GM19035 (cell line): ENCODE results near the gene KCNMA1.

ENCODE experiments used
- ATAC-seq: cut with Tn5 transposase; IDR thresholded peaks from one replicate; pipeline ENCODE4 v1.9.1; 2021; ENCODE audit not compliant: unreplicated experiment

The KCNMA1 gene

DNA sequence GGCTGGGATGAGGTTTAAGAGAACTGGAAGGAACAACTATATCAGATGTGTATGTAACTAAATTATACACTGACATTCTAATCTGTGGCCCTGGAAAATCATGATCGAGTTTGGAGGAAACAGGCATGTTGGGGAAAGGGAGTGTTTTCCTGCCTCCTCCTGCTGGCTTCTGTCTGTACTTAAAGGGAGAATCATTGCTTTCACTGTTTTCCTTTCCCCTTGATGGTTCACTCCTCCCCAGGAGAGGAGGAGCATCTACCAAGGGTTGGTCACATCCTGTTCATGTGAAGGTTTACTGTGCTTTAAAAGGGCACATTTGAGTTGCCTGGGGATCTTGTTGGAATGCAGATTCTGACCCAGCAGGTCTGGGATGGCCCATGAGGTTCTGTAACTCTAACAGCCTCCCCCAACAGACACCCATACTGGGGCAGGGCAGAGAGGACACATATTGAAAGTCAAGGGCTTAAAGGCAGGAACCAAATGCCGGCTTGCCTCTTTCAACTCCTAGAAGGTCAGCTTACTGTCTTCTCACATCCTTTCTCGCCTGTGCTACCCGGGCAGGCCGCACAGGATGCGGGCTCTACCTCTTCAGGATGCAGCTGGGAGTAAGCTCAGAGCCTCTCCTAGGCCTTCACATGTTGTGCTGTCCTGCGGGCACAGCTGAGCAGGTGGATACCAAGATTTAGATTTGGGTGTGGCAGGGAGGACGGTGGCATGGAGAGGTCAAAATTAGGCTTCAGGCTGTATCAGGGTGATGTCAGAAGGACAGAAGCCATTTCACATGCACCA lies 694.8 kb downstream of the KCNMA1 start:
- ATAC-seq, result no peak

DNA sequence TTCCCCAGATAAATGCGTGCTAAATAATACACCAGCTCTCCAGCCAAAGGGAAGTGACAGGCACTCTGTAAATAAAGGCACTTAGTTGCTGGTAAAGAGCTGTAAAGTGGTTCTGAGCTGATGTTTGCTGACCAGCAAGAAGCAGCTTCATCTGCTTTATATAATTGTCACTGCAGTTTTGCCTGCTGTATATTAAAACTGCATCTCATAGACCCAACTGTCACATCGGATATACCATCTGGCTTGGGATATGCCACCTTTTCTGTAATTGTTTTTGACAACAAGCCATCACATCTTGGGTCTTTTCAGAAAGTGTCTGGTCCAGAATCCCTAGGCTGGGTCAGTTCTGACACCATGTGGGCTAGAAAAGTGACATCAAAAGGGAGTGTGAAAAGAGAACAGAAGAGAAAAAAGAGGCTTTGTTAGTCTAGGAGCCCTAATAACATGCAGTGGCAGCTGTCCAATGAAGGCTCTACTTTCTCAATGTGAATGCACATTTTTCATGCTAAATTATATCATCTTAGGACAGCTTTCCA lies 697.6 kb downstream of the KCNMA1 start:
- ATAC-seq, result no peak

- ATAC-seq, result no peak
Measured at GRCh38 chr10:76937181-76937600, 700.4 kb downstream of the KCNMA1 start.

- ATAC-seq, result no peak
Measured at GRCh38 chr10:76935941-76936613, 701.5 kb downstream of the KCNMA1 start.

DNA sequence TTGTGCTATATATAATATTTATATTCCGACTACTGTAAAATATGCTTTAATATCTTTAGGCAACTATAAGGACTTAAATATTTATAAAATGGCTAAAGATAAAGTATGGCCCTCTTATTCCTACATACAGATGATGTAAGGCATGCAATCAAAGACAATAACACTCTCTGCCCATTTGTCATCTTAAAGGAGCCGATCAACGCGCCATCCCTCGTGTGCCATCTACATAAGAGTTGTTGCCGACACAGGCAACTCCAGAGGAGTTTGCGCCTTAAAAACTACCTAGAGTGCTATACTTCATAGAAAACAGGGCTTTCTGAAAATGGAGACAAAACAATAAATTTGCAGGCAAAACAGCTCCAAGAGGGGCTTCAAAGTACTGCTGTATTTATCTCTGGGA lies 709.0 kb downstream of the KCNMA1 start:
- no peak for ATAC-seq

DNA sequence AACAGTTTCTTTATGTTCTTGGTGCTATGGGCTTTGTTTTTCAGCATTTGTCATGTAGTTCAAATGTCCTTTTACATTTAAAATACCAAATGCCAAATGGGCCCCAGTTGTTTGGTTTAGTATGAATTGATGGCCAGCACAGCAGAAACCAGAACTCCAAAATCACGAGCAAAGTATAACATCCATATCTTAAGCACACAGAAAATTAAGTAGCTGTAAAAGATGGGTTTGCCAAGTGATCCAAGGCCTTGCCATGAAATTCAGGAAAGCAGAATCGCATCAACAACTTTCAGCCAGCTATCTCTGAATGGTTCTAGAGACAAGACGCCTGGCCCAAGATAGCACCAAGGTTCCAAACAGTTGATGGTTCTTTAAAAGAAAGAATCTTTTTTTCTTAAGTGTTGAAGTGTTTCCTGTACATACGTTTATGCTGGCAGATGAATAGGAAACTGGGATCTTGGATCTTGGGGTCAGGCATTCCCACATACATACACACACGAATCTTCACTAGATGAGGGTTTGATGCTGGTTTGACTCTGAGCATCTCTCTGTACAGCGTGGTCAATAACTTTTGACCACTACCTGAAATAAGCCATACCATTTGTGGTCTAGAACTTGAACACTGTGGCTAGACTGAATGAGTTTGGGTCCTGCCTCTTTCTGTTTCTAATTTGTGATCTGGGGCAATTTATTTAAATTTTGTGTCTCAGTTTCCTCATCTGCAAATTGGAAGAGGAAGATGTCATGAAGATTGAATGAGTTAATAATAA lies 711.8 kb downstream of the KCNMA1 start:
- no peak for ATAC-seq

DNA sequence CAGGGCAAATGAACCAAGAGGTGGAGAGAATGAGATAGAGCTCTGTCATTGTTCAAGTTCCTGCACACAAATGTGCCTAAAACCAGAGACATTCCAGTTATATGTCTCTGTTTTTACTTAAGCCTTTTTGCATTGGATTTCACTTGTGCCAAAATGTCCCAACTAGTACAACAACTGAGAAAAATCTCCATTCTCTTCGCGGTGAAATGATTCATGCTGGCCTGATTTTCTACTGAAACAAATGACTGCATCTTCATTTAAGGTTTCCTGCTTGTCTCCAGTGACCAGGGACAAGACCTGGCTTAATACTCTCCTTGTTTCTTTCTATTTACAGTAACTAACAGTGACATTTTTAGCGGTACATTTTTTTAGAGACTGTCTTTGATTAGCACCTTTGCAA lies 714.9 kb downstream of the KCNMA1 start:
- no peak for ATAC-seq

DNA sequence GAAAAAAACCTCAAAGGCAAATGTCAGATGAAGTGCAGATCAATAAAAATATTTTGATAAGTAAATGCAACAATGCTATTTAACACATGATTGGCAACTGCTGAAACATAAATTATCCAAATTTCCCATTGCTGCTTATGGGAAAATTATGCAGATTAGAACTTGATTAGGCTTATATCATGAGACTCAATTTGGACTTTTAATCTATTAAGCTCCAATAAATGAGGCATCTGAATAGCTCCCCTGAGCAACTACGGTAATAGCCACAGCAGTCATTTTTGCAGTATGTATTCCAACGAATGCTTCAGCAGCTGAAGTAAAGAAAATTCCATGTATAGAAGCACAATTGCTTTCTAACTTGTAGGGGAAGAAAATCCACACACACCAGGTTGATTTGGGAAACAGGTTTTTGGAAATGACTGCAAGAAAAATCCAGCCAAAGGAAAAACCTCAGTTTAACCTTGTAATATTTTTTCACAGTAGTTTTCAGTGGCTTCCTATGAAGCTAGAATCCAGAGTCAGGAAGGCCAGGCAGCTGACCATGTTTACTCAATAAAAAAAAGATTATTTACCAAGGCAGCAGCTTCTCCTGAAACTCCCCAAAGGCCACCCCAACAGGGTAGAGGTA lies 716.1 kb downstream of the KCNMA1 start:
- no peak for ATAC-seq

- no peak for ATAC-seq
Measured at GRCh38 chr10:76920581-76920980, 717.0 kb downstream of the KCNMA1 start.

DNA sequence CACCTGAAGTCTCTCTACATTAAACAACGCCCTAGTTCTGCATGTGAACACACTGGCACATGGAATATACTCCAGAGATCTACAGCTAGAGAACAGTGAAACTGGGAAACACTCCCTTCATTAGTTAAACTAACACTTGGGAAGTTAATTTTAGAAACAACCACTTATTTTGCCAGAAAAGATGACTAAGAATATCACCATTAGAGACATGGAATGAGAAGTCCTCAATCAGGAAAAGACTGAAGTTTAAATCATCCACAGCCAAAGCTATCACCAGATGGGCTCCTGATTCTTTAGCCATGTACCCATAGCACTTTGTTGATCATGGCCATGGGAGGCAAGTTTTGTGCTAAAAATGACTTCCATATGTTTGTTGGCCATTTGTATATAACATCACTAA lies 719.5 kb downstream of the KCNMA1 start:
- no peak for ATAC-seq

DNA sequence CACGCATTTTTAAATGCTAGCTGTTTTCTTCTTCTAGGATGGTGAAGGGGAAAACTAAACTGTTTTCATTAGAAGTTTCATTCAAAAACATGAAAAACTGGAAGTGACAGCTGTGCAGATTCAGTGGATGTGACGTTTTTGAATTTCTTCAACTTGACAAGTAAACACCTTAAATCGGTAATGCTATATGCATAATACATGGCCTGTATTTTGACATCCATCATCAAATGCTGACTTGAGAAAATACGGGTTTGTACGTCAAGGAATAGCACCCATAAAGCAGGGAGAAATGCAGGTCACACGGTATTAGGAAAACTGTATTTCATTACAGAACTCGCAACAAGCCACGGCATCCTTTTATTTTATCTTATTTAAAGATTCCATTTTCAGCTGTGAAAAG lies 720.5 kb downstream of the KCNMA1 start:
- no peak for ATAC-seq

- ATAC-seq, result no peak
Measured at GRCh38 chr10:76916536-76916935, 721.1 kb downstream of the KCNMA1 start.

DNA sequence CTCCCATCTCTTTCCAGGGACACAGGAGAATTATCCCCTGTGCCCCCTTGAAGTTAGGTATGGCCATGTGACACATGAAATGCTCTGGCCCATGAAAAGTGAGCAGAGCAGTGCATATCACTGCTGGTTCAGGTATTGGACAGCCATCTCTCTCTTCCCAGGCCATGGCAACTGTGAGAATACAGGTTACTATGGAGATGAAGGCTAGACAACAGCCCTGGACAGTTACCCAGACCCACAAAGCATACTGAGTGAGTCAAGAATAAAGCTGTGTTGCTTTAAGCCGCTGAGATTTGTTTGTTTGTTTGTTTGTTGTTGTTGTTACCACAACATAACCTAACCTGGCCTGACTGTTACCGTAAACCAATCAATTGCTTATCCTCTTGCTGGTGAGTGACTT lies 722.3 kb downstream of the KCNMA1 start:
- no peak for ATAC-seq

DNA sequence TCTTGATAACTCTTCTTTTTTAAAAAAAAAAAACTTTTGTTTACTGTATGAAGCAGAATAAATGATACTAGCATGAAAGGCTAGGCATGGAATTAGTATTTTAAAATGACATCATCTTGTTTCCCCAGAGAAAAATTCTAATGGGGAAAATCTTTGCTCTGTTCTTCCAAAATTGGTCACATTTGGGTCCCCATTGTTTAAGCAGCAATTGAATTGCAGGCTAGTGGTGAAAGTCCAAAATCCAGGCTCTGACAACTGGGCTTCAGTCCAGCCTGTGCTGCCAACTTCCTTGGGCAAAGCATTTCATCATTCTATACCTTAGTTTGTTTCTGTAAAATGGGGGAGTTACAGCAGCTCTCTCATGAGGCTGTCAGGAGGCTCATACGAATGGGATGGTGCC lies 726.4 kb downstream of the KCNMA1 start:
- no peak for ATAC-seq

DNA sequence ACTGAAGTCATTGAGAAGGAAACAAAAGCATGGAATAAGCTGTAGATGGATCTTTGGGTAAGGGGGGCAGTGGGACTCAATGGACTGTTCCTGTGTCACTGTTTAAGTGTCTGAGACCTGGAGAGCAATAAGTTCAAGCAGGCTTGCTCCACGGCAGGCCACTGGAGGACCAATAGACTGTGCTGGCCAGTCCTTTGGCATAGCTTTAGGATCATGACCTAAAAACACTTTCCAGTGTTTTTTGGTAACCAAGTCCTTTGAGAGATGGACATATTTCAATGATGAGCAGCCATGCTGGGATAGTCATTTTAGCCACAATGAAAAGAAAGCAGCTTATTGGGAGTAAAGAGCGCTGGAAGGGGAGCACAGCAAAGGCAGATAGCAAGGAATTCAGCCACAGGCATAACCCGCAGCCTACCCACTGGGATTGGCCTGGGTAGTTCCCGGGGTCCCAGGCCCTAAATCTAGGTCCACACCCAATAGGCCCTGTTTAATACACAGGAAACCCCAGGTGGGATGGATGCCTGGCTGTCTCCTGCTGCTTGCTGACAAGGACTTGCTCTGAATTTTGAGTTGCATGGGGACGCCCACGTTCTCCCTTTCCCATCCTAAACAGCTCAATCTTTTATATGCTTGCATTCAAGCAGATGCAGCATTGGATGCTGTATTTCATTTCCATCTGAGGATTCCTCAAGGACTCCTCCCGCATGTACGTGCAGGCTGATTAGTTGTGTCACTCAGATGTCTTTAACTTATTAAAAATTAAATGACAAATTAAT lies 727.2 kb downstream of the KCNMA1 start:
- ATAC-seq, result no peak

- ATAC-seq, result no peak
Measured at GRCh38 chr10:76906256-76906655, 731.4 kb downstream of the KCNMA1 start.

DNA sequence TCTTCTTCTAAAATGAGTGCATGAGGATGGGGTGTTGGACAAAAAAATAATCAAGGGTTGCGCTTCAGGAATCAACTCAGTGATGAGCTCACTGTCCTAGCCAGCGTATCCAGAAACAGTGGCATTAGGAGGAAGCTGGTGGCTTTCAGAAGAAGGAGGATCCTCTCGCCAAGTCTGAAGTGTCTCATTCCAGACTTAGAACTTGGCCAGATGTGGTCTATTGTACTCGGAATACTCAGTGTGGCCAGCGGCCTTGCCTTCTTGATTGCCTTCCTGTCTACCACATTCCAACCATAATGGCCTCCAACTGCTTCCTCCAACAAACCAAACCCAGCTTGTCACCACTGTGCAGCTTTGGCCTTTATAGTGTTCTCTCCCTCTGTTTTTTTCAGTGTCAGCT lies 732.4 kb downstream of the KCNMA1 start:
- no peak for ATAC-seq

- no peak for ATAC-seq
Measured at GRCh38 chr10:76903387-76903945, 734.1 kb downstream of the KCNMA1 start.

DNA sequence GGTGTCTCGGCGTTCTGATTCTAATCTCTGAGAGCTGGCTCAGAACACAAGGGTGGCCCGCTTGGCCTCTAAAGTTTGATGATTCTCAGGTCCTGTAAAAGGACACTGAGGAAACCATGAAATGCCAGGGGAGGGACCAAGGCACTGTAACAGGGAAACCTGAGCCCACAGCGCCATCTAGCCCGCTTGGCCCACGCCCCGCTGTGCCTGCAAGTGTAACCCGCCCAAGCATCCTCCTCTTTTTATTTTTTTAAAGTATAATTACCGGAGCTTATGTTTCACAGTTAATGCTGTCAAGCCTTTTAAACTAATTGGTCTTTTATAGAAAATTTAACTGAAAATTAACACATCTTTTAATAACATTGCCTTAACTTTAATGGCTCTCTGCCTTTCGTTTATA lies 734.7 kb downstream of the KCNMA1 start:
- ATAC-seq, result no peak

GRCh38 chr10:76901701-76902100 lies 735.9 kb downstream of the KCNMA1 start:
- ATAC-seq, result no peak
